Choroid plexus epithelial cell (primary cell): ENCODE results near the gene TMEFF2.

ENCODE experiments used
- DNase-seq: peaks from one replicate; pipeline ENCODE4 v3.0.0-alpha.2; 2010; ENCODE audit warnings: low read depth
- H3K4me3 ChIP-seq: 2 replicates; pipeline ENCODE4 v1.5.1; 2011; ENCODE audit warnings: low read depth, mild to moderate bottlenecking, control low read depth, low read length, moderate library complexity
- TF ChIP-seq, protein P1 (sequence below): conservative IDR thresholded peaks from 2 replicates; pipeline ENCODE4 v1.5.1; 2011; ENCODE audit warnings: low read depth, mild to moderate bottlenecking, control low read depth, inconsistent platforms, low read length, moderate library complexity

The TMEFF2 gene

GRCh38 chr2:191907545-191907944, 287.2 kb downstream of the TMEFF2 start:
- TF ChIP-seq, protein P1, sequence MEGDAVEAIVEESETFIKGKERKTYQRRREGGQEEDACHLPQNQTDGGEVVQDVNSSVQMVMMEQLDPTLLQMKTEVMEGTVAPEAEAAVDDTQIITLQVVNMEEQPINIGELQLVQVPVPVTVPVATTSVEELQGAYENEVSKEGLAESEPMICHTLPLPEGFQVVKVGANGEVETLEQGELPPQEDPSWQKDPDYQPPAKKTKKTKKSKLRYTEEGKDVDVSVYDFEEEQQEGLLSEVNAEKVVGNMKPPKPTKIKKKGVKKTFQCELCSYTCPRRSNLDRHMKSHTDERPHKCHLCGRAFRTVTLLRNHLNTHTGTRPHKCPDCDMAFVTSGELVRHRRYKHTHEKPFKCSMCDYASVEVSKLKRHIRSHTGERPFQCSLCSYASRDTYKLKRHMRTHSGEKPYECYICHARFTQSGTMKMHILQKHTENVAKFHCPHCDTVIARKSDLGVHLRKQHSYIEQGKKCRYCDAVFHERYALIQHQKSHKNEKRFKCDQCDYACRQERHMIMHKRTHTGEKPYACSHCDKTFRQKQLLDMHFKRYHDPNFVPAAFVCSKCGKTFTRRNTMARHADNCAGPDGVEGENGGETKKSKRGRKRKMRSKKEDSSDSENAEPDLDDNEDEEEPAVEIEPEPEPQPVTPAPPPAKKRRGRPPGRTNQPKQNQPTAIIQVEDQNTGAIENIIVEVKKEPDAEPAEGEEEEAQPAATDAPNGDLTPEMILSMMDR: peak; percentile 35

GRCh38 chr2:191907091-191907490, 287.6 kb downstream of the TMEFF2 start:
- no peak overlapping the region for H3K4me3 ChIP-seq
- TF ChIP-seq, protein P1: no peak
- DNase-seq: no peak

More at GRCh38 chr2:191907545-191907944, 287.2 kb downstream of the TMEFF2 start:
- H3K4me3 ChIP-seq: no peak overlapping the region
- DNase-seq: no peak

DNA sequence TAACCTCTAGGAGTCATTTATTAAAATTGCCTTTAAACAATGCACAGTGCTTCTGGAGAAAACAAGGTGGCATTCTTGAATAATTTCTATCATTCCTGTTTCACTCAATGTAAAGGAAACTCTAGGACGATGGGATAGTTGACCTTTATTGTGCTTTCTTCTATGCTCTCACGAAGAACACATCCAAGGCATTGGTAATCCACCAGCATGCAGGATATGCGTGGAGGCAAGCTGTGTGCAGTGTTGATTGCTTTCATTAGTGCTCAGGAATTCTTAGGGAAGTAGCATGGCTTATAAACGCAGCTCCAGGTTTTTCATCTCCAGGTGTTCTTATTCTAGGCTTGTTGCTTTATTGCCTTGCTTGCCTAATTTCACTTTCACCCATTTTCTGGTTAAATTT, 289.4 kb downstream of the TMEFF2 start:
- DNase-seq: no peak
- H3K4me3 ChIP-seq: no peak overlapping the region
- TF ChIP-seq, protein P1: no peak

- TF ChIP-seq, protein P1: no peak
- H3K4me3 ChIP-seq: no peak overlapping the region
- DNase-seq: no peak
These were observed 293.7 kb downstream of the TMEFF2 start for GRCh38 chr2:191901031-191901430.

GRCh38 chr2:191899410-191899809, 295.3 kb downstream of the TMEFF2 start:
- peak; percentile 77 for DNase-seq
- no peak overlapping the region for H3K4me3 ChIP-seq
- TF ChIP-seq, protein P1: no peak
